Dedifferentiated amniotic fluid mesenchymal stem cell (primary cell): ENCODE data around the gene GPR4.

Experiments used
- DNase-seq: peaks from one replicate; pipeline ENCODE4 v3.0.0-alpha.2; 2016; ENCODE audit errors: extremely low spot score

The GPR4 gene

GRCh38 chr19:45589768-45590167 lies 12.2 kb downstream of the GPR4 start:
- DNase-seq: no peak

- no peak for DNase-seq
Observed at GRCh38 chr19:45587873-45588272, 14.1 kb downstream of the GPR4 start.

DNA sequence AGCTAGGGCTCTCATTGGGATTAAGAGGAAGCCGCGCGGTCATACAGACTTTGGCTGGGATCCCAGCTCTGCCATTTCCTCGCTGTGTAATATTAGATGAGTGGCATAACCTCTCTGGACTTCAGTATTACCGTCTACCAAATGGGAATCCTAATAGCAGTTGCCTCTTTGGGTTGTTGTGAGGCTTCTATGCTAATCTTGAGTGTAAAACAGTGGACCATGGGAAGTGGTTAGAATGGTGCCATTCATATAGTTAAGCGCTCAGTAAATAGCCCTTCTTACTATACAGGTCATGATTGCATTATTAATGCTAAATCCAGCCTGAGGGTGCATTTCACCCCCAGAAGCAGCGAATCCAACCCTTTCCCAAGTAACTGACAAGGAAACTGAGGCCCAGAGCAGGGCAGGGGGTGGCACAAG lies 16.8 kb downstream of the GPR4 start:
- peak; percentile 20 for DNase-seq

GRCh38 chr19:45584332-45585157 lies 17.5 kb downstream of the GPR4 start, which contains the start of gene OPA3:
OPA3 (minus strand) TSS chr19:45584802; CDS start chr19:45584764, 38 bp downstream.
- DNase-seq: peak; percentile 100

- DNase-seq: no peak
Observed at GRCh38 chr19:45581576-45581975, 20.4 kb downstream of the GPR4 start.

- no peak for DNase-seq
Observed at GRCh38 chr19:45578861-45579260, 23.2 kb downstream of the GPR4 start.

- DNase-seq: peak; percentile 74
Observed at GRCh38 chr19:45577111-45577905, 24.7 kb downstream of the GPR4 start.

DNA sequence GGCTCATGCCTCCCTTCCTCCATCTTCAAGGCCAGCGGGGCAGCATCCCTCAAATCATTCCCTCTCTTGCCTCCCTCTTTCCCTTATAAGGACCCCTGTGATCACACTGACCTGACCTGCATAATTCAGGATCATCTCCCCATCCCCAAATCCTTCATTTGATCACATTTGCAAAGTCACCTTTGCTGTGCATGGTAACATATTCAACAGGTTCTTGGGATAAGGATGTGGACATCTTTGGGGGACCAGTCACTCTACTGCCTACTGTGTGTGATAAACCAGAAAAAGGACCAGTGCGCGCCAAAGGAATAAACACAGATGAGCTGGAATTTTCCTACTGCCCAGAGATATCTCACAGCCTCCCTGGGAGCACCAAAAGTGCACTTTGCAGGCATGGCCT lies 25.3 kb downstream of the GPR4 start:
- DNase-seq: no peak

DNA sequence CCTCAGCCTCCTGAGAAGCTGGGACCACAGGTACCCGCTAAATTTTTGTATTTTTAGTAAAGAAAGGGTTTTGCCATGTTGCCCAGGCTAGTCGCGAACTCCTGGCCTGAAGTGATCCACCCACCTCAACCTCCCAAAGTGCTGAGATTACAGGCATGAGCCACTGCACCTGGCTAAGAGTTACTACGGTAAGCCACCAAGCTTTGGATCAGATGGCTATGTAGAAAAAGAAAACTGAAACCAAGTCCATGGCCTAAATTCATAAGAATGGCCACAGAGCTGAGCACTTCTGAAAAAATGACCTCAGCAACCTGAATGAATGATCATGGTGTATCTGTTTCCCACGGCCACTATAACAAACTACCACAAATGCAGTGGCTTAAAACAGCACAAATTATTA lies 26.8 kb downstream of the GPR4 start:
- DNase-seq: no peak

DNA sequence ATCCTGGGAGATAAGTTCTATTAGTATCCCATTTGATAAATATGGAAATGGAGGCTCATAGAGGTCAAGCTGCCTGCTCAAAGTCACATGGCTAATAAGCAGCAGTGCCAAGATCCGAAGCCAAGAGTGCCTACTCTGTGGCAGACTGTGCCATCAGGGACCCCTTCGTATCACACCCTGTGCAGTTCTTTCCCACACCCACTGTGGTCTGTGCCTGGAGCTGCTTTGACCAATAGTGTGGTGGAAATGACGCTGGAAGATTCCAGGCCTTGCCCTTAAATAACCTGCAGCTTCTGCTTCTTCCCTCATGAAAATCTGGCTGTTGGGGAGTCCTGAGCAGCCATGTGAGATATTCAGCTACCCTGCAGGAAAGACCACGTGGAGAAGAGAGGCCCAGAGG lies 27.5 kb downstream of the GPR4 start:
- DNase-seq: no peak

GRCh38 chr19:45571457-45572220 lies 30.4 kb downstream of the GPR4 start:
- no peak for DNase-seq

- DNase-seq: no peak
Observed at GRCh38 chr19:45569619-45570421, 32.2 kb downstream of the GPR4 start.

DNA sequence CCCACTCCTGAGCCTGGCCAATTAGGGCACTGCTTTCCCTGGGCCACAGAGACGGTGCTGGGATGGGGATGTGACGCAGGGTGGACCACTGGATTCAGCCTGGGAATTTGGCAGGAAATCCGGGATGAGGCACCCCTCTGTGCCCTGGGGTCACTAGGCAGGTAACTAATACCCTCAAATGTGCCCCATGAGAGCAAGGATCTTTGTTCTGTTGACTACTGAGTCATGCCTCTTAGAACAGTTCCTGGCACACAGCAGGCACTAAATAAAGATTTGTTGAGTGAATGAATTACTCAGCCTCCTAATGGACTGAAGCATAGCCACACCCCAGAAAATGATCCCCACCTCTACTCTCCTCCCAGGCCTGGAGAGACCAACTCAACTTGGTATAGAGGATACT lies 33.3 kb downstream of the GPR4 start:
- peak; percentile 32 for DNase-seq

- no peak for DNase-seq
Observed at GRCh38 chr19:45567609-45568008, 34.4 kb downstream of the GPR4 start.

DNA sequence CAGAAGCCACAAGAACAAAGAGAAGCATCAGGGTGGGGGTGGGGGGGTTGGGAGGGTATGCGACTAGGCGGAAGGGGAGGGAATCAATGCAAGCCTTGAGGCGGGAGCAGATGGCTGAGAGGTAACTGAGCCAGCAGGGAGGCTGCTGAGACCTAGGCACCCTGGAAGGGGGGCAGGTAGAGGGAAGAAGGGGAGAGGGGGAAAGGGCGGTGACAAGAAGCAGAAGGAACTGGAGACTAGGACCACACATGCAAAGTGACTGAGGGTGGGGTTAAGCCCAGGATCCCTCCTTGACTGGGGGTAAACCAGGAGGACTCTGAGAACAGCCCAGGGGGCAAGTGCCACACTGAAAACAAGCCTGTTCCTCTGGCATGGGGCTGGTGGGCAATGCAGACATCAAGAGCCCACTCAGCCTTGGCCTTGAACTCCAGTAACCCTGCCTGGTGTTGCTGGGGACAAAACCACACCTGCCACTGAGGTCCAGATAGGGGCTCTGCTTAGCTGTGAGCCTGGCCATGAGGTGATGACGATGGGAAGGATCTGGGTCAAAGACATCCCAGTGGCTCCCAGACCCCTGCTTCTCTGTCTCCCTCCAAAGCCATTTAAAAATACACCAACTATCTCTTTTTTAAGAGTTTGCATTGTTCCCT lies 37.8 kb downstream of the GPR4 start:
- no peak for DNase-seq

DNA sequence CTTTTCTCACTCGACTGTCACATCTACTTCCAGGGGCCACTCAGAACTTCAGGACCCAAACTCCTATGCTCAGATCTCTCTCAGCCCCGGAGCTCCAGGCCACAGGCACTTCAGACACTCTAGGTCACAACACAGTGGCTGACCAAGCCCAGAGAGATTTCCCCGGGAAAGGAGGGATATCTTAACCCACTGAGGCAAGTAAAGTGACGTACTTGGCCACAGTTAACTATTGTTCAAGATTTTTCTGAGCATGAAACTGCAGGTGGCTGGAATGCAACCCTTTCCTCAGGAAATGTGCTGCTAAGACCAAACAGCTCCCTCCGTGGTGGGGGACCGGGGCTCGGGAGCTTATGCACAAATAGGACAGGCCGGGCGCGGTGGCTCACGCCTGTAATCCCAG lies 41.3 kb downstream of the GPR4 start:
- no peak for DNase-seq

DNA sequence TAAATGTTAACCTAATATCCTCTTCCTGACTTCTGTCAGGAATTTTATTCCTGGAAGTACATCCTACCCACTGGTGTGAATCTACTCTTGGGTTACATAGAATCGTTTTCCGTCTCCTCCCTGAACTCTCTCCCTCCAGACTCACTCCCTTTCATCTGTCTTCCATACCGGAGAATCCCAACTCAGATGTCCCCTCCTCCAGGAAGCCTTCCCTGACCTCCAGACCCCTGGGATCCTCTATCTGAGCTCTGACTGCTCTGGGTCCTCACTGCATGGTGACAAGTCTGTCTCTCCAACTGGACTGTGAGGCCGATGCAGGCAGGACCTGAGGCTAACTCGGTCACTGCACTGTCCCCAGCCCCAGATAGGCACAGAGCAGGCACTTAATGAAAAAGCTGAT lies 42.0 kb downstream of the GPR4 start:
- DNase-seq: no peak

DNA sequence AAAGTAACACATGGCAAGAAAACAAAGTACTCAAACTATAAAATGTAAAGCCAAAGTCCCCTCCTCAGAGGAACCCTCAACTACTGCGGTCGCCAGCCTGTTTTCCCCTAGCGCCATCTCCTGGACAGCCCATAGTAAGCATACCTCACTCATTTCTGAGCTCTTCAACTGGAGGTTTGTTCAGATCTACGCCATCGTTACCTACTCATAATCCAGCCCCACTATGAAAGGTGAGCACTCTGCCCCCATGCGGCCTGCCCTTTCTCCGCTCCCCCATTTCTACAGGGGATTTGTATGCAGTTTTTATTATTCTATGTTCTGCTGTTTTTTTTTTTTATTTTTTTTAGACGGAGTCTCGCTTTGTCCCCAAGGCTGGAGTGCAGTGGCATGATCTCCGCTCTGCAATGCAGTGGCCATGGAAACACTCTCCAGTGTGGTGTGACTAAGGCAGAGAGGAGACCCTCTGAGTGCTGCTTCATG lies 43.6 kb downstream of the GPR4 start:
- DNase-seq: no peak

GRCh38 chr19:45556835-45557234 lies 45.2 kb downstream of the GPR4 start:
- no peak for DNase-seq

GRCh38 chr19:45554481-45554880 lies 47.5 kb downstream of the GPR4 start:
- no peak for DNase-seq

DNA sequence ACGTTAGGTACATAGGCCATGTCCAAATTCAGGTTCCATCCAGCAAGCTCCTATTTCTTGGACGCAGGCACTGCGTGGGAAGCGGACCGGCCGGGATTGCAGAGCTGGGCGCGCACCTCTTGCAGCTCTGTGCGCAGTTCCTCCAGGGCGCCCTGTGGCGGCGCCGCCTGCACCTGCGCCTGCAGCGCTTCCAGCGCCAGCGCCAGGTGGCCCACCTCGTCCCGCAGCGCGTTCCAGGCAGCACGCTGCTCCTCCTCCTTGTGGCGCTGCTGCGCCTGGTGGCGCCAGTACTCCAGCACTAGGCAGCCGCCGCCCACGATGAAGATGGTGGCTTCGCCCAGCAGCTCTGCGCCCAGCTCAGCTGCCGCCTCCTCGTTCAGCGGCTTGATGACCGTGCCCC lies 48.5 kb downstream of the GPR4 start:
- no peak for DNase-seq
